ENCODE measurements around the gene PCDHGA8.
A peak's percentile ranks its signal among the peaks of the same experiment; 100 is the strongest.

DNA sequence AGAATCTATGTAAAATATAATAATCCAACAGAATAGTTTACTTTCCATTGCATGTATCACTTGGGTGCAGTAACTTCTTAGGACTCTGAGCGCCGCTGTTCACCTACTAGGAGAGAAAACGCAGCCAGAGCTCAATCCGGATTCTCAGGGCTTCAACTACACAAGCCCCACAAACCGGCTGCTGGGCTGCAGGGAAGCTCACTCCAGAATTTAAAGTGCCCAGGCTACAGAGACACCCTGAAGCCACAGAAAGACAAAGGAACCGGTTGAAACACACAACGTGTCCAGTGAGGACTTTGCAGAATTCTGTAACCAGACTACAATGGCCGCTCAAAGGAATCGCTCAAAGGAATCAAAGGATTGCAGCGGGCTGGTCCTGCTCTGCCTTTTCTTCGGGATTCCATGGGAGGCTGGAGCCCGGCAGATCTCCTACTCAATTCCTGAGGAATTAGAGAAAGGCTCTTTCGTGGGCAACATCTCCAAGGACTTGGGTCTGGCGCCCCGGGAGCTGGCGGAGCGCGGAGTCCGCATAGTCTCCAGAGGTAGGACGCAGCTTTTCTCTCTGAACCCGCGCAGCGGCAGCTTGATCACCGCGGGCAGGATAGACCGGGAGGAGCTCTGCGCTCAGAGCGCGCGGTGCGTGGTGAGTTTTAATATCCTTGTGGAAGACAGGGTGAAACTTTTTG, 20.6 kb downstream of the PCDHGA8 start, which contains the start of gene PCDHGA10:
- no peak for TF ChIP-seq ELF1 (IDR thresholded peaks at IDR 0.05; ENCODE audit: borderline replicate concordance, low read depth)
- peak; percentile 24; the same call in 1 of the 2 replicates for TF ChIP-seq POLR2AphosphoS5 (IDR thresholded peaks at IDR 0.05; ENCODE audit: low read depth, low read length)

Measured in HCT116 (cell line).